ENCODE data around the gene TMC1.

DNA sequence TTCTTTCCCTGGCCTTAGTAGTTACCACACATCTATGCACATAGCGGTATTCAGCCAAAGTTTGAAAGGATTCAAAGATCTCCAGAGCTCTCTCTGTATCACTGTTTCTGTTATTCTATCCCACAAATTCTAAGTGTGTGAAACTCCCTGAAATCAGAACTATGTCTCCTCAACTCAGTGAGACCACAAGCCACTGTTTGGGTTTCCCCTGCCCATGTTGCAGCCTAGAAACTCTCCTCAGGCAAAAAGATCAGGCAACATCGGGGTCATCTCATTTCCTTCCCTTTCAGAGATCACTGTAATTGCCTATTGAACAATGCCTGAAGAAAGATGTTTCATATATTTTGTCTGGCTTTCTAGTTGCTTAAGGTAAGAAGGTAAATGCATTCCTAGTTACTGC, 135.6 kb downstream of the TMC1 start:
- TF ChIP-seq CTCF (IDR thresholded peaks at IDR 0.05; ENCODE audit: low read depth, low read length) (no peak), EZH2phosphoT487 (IDR thresholded peaks at IDR 0.05; ENCODE audit: low read depth) (no peak)

All from OCI-LY3 (cell line).